ENCODE data around the gene TAS1R3. TPM values are rescaled to one million over a fixed set of nuclear protein-coding genes. Genes with fewer than 3 reads are reported as not detected.
"Not testable (repeated sequence)": the region's sequence is repeated elsewhere in the genome, so short reads cannot be mapped to it uniquely, and the experiment has no call there.

TAS1R3 gene
- total RNA-seq, 3 donors from 2014 or later (not counting 1 experiment from before 2014, with no cell fraction given): 0.66 to 1.4 (median 1.3) TPM

GRCh38 chr1:1315435-1315954 lies 15.6 kb upstream of the TAS1R3 start:
- intact Hi-C loops (cut with micrococcal nuclease): no loop called here
- DNase-seq (no peak), ATAC-seq (peak in 1 of 3 donors; percentile 54)
- H3K4me3 Mint-ChIP-seq: no peak overlapping the region
- Histone ChIP-seq H3K9me3 (ENCODE audit: control insufficient read depth, insufficient read depth, low read length) (no peaks in the 10 kb centered on the region), H3K27ac (ENCODE audit: low read length) (no peak overlapping the region), H3K27me3 (ENCODE audit: control insufficient read depth, insufficient read depth, low read length) (no peaks in the 10 kb centered on the region), H3K36me3 (ENCODE audit: control insufficient read depth, insufficient read depth, low read length) (peaks cover 41% of the 10 kb centered on the region), H3K4me1 (ENCODE audit: control insufficient read depth, insufficient read depth, low read length) (no peaks in the 10 kb centered on the region), H3K4me3 (ENCODE audit: low read length) (no peak overlapping the region)
- no peaks in the 10 kb centered on the region for H3K9me3 Mint-ChIP-seq
- H3K27me3 Mint-ChIP-seq (ENCODE audit: low read depth in 2 of 2): no peaks in the 10 kb centered on the region
- H3K4me1 Mint-ChIP-seq: peaks cover 0 to 30% of the 10 kb centered on the region in 2 donors
- H3K27ac Mint-ChIP-seq: peak overlapping the region in 1 of 2 donors; percentile 58
- 93% methylated on average over 11 of the region's 26 CpGs for WGBS (ENCODE audit: insufficient coverage)
- H3K36me3 Mint-ChIP-seq: no peaks in the 10 kb centered on the region
- TF ChIP-seq, protein P1, sequence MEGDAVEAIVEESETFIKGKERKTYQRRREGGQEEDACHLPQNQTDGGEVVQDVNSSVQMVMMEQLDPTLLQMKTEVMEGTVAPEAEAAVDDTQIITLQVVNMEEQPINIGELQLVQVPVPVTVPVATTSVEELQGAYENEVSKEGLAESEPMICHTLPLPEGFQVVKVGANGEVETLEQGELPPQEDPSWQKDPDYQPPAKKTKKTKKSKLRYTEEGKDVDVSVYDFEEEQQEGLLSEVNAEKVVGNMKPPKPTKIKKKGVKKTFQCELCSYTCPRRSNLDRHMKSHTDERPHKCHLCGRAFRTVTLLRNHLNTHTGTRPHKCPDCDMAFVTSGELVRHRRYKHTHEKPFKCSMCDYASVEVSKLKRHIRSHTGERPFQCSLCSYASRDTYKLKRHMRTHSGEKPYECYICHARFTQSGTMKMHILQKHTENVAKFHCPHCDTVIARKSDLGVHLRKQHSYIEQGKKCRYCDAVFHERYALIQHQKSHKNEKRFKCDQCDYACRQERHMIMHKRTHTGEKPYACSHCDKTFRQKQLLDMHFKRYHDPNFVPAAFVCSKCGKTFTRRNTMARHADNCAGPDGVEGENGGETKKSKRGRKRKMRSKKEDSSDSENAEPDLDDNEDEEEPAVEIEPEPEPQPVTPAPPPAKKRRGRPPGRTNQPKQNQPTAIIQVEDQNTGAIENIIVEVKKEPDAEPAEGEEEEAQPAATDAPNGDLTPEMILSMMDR (IDR thresholded peaks at IDR 0.05): no peak

GRCh38 chr1:1316199-1316598 lies 14.9 kb upstream of the TAS1R3 start:
- H3K36me3 Mint-ChIP-seq; DNase-seq; H3K27me3 Mint-ChIP-seq (ENCODE audit: low read depth in 2 of 2); H3K9me3 ChIP-seq (ENCODE audit: control insufficient read depth, insufficient read depth, low read length); intact Hi-C loops (cut with micrococcal nuclease); H3K9me3 Mint-ChIP-seq; H3K4me3 Mint-ChIP-seq; H3K4me3 ChIP-seq (ENCODE audit: low read length); ATAC-seq; H3K27ac ChIP-seq (ENCODE audit: low read length); H3K4me1 ChIP-seq (ENCODE audit: control insufficient read depth, insufficient read depth, low read length); H3K27me3 ChIP-seq (ENCODE audit: control insufficient read depth, insufficient read depth, low read length): not testable (repeated sequence)
- H3K4me1 Mint-ChIP-seq: peaks cover 0 to 30% of the 10 kb centered on the region in 2 donors
- H3K27ac Mint-ChIP-seq: peak overlapping the region in 1 of 2 donors; percentile 58
- H3K36me3 ChIP-seq (ENCODE audit: control insufficient read depth, insufficient read depth, low read length): peaks cover 44% of the 10 kb centered on the region
- WGBS (ENCODE audit: insufficient coverage): 93% methylated on average over 8 of the region's 8 CpGs

DNA sequence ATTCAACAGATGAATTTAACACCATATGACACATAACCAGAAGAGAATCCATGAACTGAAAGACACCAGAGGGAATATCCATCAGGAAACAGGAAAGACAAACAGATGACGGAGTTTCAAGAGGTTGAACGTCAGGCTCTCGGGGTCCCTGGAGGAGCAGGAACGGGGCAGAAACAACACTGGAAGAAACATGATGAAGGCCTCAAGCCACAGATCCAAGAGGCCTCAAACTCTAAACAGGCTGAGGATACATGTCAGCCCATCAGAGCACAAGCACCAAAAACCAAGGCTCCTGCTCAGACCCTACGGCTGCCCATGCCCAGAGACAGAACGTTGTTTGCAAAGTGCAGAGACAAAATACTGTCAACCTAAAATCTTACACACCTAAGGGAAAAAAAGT lies 13.7 kb upstream of the TAS1R3 start:
- no peak overlapping the region for H3K27ac ChIP-seq (ENCODE audit: low read length)
- no peak for DNase-seq
- 95% methylated on average over 6 of the region's 6 CpGs for WGBS (ENCODE audit: insufficient coverage)
- no peak overlapping the region for H3K4me3 Mint-ChIP-seq
- no peaks in the 10 kb centered on the region for H3K9me3 ChIP-seq (ENCODE audit: control insufficient read depth, insufficient read depth, low read length)
- TF ChIP-seq, protein P1 (IDR thresholded peaks at IDR 0.05): no peak
- no peaks in the 10 kb centered on the region for H3K27me3 ChIP-seq (ENCODE audit: control insufficient read depth, insufficient read depth, low read length)
- H3K4me3 ChIP-seq (ENCODE audit: low read length): no peak overlapping the region
- no peaks in the 10 kb centered on the region for H3K9me3 Mint-ChIP-seq
- H3K36me3 Mint-ChIP-seq: no peaks in the 10 kb centered on the region
- H3K36me3 ChIP-seq (ENCODE audit: control insufficient read depth, insufficient read depth, low read length): peaks cover 40% of the 10 kb centered on the region
- H3K27me3 Mint-ChIP-seq (ENCODE audit: low read depth in 2 of 2): no peaks in the 10 kb centered on the region
- intact Hi-C loops (cut with micrococcal nuclease): no loop called here
- no peak for ATAC-seq
- no peak overlapping the region for H3K27ac Mint-ChIP-seq
- H3K4me1 ChIP-seq (ENCODE audit: control insufficient read depth, insufficient read depth, low read length): peaks cover 9% of the 10 kb centered on the region
- peaks cover 6 to 36% of the 10 kb centered on the region in 2 donors for H3K4me1 Mint-ChIP-seq

DNA sequence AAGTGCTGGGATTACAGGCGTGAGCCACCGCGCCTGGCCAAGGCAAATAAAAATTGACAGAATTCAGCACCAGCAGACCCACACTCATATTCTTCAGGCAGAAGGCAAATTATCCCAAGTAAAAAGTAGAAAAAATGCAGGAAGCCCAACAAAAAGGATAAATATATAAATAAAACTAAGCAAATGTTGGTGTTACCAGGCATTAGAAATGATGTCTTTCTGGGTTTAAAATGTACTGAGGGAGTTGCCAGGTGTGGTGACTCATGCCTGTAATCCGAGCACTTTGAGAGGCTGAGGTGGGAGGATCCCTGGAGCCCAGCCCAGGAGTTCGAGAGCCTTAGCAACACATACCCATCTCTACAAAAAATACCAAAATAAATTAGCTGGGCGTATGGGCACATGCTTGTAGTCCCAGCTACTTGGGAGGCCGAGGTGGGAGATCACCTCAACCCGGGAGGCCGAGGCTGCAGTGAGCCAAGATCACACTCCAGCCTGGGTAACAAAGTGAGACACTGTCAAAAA lies 12.9 kb upstream of the TAS1R3 start:
- H3K4me3 ChIP-seq (ENCODE audit: low read length): no peak overlapping the region
- H3K27me3 ChIP-seq (ENCODE audit: control insufficient read depth, insufficient read depth, low read length): no peaks in the 10 kb centered on the region
- peaks cover 15% of the 10 kb centered on the region for H3K4me1 ChIP-seq (ENCODE audit: control insufficient read depth, insufficient read depth, low read length)
- Mint-ChIP-seq H3K4me1 (peaks cover 14 to 42% of the 10 kb centered on the region in 2 donors), H3K36me3 (no peaks in the 10 kb centered on the region), H3K27me3 (ENCODE audit: low read depth in 2 of 2) (no peaks in the 10 kb centered on the region), H3K27ac (no peak overlapping the region), H3K4me3 (no peak overlapping the region), H3K9me3 (no peaks in the 10 kb centered on the region)
- peaks cover 33% of the 10 kb centered on the region for H3K36me3 ChIP-seq (ENCODE audit: control insufficient read depth, insufficient read depth, low read length)
- TF ChIP-seq, protein P1 (IDR thresholded peaks at IDR 0.05): no peak
- ATAC-seq: no peak
- intact Hi-C loops (cut with micrococcal nuclease): no loop called here
- H3K9me3 ChIP-seq (ENCODE audit: control insufficient read depth, insufficient read depth, low read length): no peaks in the 10 kb centered on the region
- WGBS (ENCODE audit: insufficient coverage): 97% methylated on average over 9 of the region's 9 CpGs
- DNase-seq: no peak
- H3K27ac ChIP-seq (ENCODE audit: low read length): no peak overlapping the region

All from natural killer cell (primary cell).